K562 (cell line): ENCODE measurements around the gene PLEKHM3. TPM values are rescaled to one million over a fixed set of nuclear protein-coding genes. Genes with fewer than 3 reads are reported as not detected.

Experiments used
- ASH1L ChIP-seq: fragments of 450-650 bp; IDR thresholded peaks from 2 replicates; pipeline ENCODE4 v1.6.1; 2018; ENCODE audit warnings: borderline replicate concordance, mild to moderate bottlenecking, low read depth; ENCODE audit not compliant: partially characterized antibody
- CTBP1 ChIP-seq: fragments of 450-650 bp; IDR thresholded peaks from 2 replicates; pipeline ENCODE4 v1.6.1; 2016; ENCODE audit warnings: borderline replicate concordance
- HIVEP1 ChIP-seq: fragments of 250-450 bp; sonication (Bioruptor Pico); IDR thresholded peaks from 2 replicates; pipeline ENCODE4 v1.4.0; 2020; ENCODE audit warnings: mild to moderate bottlenecking
- MTA3 ChIP-seq: fragments of 450-650 bp; formaldehyde crosslinking; IDR thresholded peaks from 2 replicates; pipeline ENCODE4 v1.6.1; 2017; ENCODE audit warnings: mild to moderate bottlenecking, borderline replicate concordance
- NFIC ChIP-seq: fragments of 450-650 bp; IDR thresholded peaks from 2 replicates; pipeline ENCODE4 v1.6.1; 2017; ENCODE audit warnings: mild to moderate bottlenecking, inconsistent platforms
- RAD21 ChIP-seq, 2 experiments: fragments of 250-450 bp in 1 of 2; fragments of 450-650 bp in 1 of 2; sonication (Bioruptor Pico) in 1 of 2; formaldehyde crosslinking in 1 of 2; IDR thresholded peaks in 1 of 2; conservative IDR thresholded peaks in 1 of 2; 2 replicates each; pipeline versions ENCODE4 v1.4.0 to v1.8.0; 2020 to 2022; ENCODE audit warnings: mild to moderate bottlenecking in 2 of 2, moderate library complexity in 1 of 2
- RBBP5 ChIP-seq: fragments of 200-600 bp; sonication (generic); IDR thresholded peaks from 2 replicates; pipeline ENCODE4 v1.6.1; 2012; ENCODE audit warnings: borderline replicate concordance, mild to moderate bottlenecking, low read length, control low read depth, inconsistent platforms; ENCODE audit not compliant: insufficient read depth, poor library complexity, severe bottlenecking
- RCOR1 ChIP-seq, 2 experiments: IDR thresholded peaks; 2 replicates each; pipeline ENCODE4 v1.6.1; 2012; ENCODE audit warnings: low read depth in 2 of 2, low read length in 2 of 2, borderline replicate concordance in 1 of 2, improper control_type of control experiment in 1 of 2
- SIRT6 ChIP-seq: IDR thresholded peaks from one replicate; pipeline ENCODE4 v1.6.1; 2012; ENCODE audit warnings: low read depth, mild to moderate bottlenecking, control low read depth, inconsistent platforms, low read length, moderate library complexity
- STAG1 ChIP-seq: sonication (generic); formaldehyde crosslinking; IDR thresholded peaks from 2 replicates; pipeline ENCODE4 v1.5.0; 2020; ENCODE audit warnings: missing genetic modification reagents, borderline replicate concordance
- TARDBP ChIP-seq: fragments of 450-650 bp; IDR thresholded peaks from 2 replicates; pipeline ENCODE4 v1.6.1; 2016
- ZNF507 ChIP-seq: conservative IDR thresholded peaks from 2 replicates; pipeline ENCODE4 v1.6.1; 2017; ENCODE audit warnings: missing genetic modification characterization, missing compliant biosample characterization
- ZNF584 ChIP-seq: fragments of 200-800 bp; sonication (Bioruptor generic); IDR thresholded peaks from 2 replicates; pipeline ENCODE4 v1.6.1; 2016; ENCODE audit warnings: low read depth, mild to moderate bottlenecking, missing genetic modification characterization, missing compliant biosample characterization
- ZNF644 ChIP-seq: fragments of 200-800 bp; sonication (Bioruptor generic); IDR thresholded peaks from 2 replicates; pipeline ENCODE4 v1.6.1; 2016; ENCODE audit warnings: low read depth, missing genetic modification characterization, missing compliant biosample characterization
- polyA plus RNA-seq, 8 experiments: library from polyadenylated mRNA; depleted of rRNA in 4 of 8; stranded (reverse) in 5 of 8; unstranded in 3 of 8; fragments of >200 nt; fragmentation: Nextera tagmentation in 2 of 8; fragmentation: Illumina TruSeq in 1 of 8; extraction: Ambion mirVana in 2 of 8; extraction: Trizol in 1 of 8; gene quantifications; 2 replicates each; pipeline versions ENCODE4 v1.2.1 to v1.2.3, GENCODE V29; 2011 to 2014; ENCODE audit warnings: inconsistent platforms in 1 of 8, missing spikeins in 1 of 8
- total RNA-seq, 7 experiments: library from RNA; depleted of rRNA in 6 of 7; stranded (reverse); fragments of >200 nt in 6 of 7; fragmentation: Illumina TruSeq in 2 of 7; extraction: Trizol in 2 of 7; gene quantifications; 2 replicates each; pipeline versions ENCODE4 v1.2.1 to v1.2.3, GENCODE V29; 2011 to 2021; ENCODE audit warnings: low replicate concordance in 1 of 7
- TF ChIP-seq, protein P1 (sequence below): IDR thresholded peaks from 2 replicates; pipeline ENCODE4 v1.6.1; 2012; ENCODE audit warnings: low read depth, low read length, improper control_type of control experiment, borderline replicate concordance
- TF ChIP-seq, protein P2 (sequence below): IDR thresholded peaks from 2 replicates; pipeline ENCODE4 v1.6.1; 2011; ENCODE audit not compliant: insufficient read length; ENCODE audit errors: extremely low read depth
- TF ChIP-seq, protein P3 (sequence below): fragments of 250-450 bp; sonication (Bioruptor Pico); IDR thresholded peaks from 2 replicates; pipeline ENCODE4 v1.8.0; 2022; ENCODE audit warnings: inconsistent platforms, mild to moderate bottlenecking, moderate library complexity, borderline replicate concordance
- TF ChIP-seq, protein P4 (sequence below): fragments of 450-650 bp; IDR thresholded peaks from 2 replicates; pipeline ENCODE4 v1.6.1; 2016
- TF ChIP-seq, protein P5 (sequence below): fragments of 250-450 bp; sonication (Bioruptor Pico); IDR thresholded peaks from 2 replicates; pipeline ENCODE4 v1.5.0; 2021
- TF ChIP-seq, protein P6 (sequence below): fragments of 450-650 bp; IDR thresholded peaks from 2 replicates; pipeline ENCODE4 v1.7.0; 2016; ENCODE audit warnings: borderline replicate concordance

The PLEKHM3 gene
- total and polyA plus RNA-seq, 9 of the 15 experiments (the other 6 are each of a cell fraction or from before 2014, with no cell fraction given), result 0.24 to 1.6 (median 1.0) TPM

DNA sequence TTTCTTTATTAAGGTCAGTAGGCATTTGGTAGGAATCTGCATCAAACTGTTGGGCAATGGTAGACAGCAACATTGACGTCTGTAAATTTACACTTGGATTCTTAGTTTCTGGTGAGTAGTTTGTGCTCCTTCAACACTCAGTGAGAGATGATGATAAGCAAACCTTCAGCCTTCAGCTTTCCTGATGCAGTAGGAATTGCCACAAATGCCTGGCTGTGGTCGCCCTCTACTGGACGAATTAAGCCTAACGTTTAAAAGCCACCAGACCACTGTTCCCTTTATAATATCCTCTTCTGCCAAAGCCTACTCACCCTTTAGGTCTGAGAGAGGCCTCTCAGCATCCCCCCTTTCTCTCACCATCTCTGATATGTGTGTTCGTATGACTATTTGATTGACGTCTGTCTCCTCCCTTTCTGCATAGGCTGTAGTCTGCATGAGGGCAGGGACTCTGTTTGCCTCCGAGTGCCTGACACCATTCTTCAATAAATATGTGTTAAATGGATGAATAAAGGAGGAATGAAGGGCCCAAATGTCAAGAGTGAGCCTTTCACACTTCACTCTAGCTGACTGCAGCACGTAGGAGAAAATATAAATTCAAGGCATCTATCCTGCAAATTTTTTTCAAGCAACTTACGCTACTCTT lies 47.0 kb upstream of the PLEKHM3 start (continued):
- TF ChIP-seq CTBP1, result no peak; the same call in 1 of the 2 replicates
- TF ChIP-seq, protein P1, sequence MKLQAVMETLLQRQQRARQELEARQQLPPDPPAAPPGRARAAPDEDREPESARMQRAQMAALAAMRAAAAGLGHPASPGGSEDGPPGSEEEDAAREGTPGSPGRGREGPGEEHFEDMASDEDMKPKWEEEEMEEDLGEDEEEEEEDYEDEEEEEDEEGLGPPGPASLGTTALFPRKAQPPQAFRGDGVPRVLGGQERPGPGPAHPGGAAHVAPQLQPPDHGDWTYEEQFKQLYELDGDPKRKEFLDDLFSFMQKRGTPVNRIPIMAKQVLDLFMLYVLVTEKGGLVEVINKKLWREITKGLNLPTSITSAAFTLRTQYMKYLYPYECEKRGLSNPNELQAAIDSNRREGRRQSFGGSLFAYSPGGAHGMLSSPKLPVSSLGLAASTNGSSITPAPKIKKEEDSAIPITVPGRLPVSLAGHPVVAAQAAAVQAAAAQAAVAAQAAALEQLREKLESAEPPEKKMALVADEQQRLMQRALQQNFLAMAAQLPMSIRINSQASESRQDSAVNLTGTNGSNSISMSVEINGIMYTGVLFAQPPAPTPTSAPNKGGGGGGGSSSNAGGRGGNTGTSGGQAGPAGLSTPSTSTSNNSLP, result no peak
- no peak for TF ChIP-seq ZNF644 (tag)
- no peak for TF ChIP-seq ZNF584 (CRISPR knock-in tag)
- TF ChIP-seq, protein P2, sequence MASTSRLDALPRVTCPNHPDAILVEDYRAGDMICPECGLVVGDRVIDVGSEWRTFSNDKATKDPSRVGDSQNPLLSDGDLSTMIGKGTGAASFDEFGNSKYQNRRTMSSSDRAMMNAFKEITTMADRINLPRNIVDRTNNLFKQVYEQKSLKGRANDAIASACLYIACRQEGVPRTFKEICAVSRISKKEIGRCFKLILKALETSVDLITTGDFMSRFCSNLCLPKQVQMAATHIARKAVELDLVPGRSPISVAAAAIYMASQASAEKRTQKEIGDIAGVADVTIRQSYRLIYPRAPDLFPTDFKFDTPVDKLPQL, result no peak
- peak in 1 of 2 experiments; percentile 37; a peak in 1 of 4 replicates for TF ChIP-seq RCOR1 (IDR thresholded peaks at IDR 0.05; ENCODE audit: borderline replicate concordance in 1 of 2, low read depth in 2 of 2, low read length in 2 of 2)
- TF ChIP-seq, protein P3, sequence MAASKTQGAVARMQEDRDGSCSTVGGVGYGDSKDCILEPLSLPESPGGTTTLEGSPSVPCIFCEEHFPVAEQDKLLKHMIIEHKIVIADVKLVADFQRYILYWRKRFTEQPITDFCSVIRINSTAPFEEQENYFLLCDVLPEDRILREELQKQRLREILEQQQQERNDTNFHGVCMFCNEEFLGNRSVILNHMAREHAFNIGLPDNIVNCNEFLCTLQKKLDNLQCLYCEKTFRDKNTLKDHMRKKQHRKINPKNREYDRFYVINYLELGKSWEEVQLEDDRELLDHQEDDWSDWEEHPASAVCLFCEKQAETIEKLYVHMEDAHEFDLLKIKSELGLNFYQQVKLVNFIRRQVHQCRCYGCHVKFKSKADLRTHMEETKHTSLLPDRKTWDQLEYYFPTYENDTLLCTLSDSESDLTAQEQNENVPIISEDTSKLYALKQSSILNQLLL, result no peak
- no peak for TF ChIP-seq HIVEP1 (CRISPR knock-in tag)
- TF ChIP-seq NFIC, result no peak
- TF ChIP-seq STAG1, result peak; percentile 66; the same call in 1 of the 2 replicates
- TF ChIP-seq, protein P4, sequence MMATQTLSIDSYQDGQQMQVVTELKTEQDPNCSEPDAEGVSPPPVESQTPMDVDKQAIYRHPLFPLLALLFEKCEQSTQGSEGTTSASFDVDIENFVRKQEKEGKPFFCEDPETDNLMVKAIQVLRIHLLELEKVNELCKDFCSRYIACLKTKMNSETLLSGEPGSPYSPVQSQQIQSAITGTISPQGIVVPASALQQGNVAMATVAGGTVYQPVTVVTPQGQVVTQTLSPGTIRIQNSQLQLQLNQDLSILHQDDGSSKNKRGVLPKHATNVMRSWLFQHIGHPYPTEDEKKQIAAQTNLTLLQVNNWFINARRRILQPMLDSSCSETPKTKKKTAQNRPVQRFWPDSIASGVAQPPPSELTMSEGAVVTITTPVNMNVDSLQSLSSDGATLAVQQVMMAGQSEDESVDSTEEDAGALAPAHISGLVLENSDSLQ, result no peak
- TF ChIP-seq TARDBP, result no peak
- no peak for TF ChIP-seq SIRT6
- TF ChIP-seq, protein P5, sequence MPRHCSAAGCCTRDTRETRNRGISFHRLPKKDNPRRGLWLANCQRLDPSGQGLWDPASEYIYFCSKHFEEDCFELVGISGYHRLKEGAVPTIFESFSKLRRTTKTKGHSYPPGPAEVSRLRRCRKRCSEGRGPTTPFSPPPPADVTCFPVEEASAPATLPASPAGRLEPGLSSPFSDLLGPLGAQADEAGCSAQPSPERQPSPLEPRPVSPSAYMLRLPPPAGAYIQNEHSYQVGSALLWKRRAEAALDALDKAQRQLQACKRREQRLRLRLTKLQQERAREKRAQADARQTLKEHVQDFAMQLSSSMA (CRISPR knock-in tag), result no peak
- no peak for TF ChIP-seq MTA3
- TF ChIP-seq, protein P6, sequence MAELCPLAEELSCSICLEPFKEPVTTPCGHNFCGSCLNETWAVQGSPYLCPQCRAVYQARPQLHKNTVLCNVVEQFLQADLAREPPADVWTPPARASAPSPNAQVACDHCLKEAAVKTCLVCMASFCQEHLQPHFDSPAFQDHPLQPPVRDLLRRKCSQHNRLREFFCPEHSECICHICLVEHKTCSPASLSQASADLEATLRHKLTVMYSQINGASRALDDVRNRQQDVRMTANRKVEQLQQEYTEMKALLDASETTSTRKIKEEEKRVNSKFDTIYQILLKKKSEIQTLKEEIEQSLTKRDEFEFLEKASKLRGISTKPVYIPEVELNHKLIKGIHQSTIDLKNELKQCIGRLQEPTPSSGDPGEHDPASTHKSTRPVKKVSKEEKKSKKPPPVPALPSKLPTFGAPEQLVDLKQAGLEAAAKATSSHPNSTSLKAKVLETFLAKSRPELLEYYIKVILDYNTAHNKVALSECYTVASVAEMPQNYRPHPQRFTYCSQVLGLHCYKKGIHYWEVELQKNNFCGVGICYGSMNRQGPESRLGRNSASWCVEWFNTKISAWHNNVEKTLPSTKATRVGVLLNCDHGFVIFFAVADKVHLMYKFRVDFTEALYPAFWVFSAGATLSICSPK, result no peak
- peak; percentile 78 to 85 for TF ChIP-seq RAD21 (CRISPR knock-in tag; conservative IDR thresholded peaks at IDR 0.05 in 1 of 2, IDR thresholded peaks at IDR 0.05 in 1 of 2)
- no peak for TF ChIP-seq ASH1L
- TF ChIP-seq ZNF507 (tag), result no peak
- TF ChIP-seq RBBP5, result no peak
